ENCODE measurements around the gene IER2. TPM values are rescaled to one million over a fixed set of nuclear protein-coding genes. Genes with fewer than 3 reads are reported as not detected.

IER2 gene
- total and polyA plus RNA-seq, 9 of the 15 experiments (the other 6 are each of a cell fraction or from before 2014, with no cell fraction given): 4.5 to 205 (median 23.7) TPM

DNA sequence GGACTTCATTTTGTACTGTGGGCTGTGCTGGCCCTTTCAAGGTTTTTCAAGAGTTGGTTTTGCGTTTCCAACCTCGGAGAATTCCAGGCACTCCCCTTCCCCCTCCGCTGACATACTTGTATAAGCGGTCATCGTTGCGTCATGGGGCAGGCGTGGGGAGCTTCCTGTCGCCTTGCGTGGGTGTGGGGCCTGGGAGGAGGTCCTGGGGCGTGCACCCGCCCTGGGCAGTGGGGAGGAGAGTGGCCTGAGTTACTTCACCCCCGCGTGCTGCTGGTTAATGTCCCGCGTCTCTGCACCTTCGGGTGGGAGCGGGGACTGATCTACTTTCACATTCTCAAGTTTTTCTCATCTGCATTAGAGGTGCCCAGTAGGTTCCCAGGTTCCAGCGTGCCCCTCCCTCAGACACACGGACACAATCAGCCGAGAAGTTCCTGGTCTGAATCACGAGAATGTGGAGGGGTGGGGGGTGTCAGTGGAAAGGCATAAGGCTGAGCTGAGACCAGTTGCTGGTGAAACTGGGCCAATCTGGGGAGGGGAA lies 4.1 kb downstream of the IER2 start (continued):
- TF ChIP-seq, protein P1, sequence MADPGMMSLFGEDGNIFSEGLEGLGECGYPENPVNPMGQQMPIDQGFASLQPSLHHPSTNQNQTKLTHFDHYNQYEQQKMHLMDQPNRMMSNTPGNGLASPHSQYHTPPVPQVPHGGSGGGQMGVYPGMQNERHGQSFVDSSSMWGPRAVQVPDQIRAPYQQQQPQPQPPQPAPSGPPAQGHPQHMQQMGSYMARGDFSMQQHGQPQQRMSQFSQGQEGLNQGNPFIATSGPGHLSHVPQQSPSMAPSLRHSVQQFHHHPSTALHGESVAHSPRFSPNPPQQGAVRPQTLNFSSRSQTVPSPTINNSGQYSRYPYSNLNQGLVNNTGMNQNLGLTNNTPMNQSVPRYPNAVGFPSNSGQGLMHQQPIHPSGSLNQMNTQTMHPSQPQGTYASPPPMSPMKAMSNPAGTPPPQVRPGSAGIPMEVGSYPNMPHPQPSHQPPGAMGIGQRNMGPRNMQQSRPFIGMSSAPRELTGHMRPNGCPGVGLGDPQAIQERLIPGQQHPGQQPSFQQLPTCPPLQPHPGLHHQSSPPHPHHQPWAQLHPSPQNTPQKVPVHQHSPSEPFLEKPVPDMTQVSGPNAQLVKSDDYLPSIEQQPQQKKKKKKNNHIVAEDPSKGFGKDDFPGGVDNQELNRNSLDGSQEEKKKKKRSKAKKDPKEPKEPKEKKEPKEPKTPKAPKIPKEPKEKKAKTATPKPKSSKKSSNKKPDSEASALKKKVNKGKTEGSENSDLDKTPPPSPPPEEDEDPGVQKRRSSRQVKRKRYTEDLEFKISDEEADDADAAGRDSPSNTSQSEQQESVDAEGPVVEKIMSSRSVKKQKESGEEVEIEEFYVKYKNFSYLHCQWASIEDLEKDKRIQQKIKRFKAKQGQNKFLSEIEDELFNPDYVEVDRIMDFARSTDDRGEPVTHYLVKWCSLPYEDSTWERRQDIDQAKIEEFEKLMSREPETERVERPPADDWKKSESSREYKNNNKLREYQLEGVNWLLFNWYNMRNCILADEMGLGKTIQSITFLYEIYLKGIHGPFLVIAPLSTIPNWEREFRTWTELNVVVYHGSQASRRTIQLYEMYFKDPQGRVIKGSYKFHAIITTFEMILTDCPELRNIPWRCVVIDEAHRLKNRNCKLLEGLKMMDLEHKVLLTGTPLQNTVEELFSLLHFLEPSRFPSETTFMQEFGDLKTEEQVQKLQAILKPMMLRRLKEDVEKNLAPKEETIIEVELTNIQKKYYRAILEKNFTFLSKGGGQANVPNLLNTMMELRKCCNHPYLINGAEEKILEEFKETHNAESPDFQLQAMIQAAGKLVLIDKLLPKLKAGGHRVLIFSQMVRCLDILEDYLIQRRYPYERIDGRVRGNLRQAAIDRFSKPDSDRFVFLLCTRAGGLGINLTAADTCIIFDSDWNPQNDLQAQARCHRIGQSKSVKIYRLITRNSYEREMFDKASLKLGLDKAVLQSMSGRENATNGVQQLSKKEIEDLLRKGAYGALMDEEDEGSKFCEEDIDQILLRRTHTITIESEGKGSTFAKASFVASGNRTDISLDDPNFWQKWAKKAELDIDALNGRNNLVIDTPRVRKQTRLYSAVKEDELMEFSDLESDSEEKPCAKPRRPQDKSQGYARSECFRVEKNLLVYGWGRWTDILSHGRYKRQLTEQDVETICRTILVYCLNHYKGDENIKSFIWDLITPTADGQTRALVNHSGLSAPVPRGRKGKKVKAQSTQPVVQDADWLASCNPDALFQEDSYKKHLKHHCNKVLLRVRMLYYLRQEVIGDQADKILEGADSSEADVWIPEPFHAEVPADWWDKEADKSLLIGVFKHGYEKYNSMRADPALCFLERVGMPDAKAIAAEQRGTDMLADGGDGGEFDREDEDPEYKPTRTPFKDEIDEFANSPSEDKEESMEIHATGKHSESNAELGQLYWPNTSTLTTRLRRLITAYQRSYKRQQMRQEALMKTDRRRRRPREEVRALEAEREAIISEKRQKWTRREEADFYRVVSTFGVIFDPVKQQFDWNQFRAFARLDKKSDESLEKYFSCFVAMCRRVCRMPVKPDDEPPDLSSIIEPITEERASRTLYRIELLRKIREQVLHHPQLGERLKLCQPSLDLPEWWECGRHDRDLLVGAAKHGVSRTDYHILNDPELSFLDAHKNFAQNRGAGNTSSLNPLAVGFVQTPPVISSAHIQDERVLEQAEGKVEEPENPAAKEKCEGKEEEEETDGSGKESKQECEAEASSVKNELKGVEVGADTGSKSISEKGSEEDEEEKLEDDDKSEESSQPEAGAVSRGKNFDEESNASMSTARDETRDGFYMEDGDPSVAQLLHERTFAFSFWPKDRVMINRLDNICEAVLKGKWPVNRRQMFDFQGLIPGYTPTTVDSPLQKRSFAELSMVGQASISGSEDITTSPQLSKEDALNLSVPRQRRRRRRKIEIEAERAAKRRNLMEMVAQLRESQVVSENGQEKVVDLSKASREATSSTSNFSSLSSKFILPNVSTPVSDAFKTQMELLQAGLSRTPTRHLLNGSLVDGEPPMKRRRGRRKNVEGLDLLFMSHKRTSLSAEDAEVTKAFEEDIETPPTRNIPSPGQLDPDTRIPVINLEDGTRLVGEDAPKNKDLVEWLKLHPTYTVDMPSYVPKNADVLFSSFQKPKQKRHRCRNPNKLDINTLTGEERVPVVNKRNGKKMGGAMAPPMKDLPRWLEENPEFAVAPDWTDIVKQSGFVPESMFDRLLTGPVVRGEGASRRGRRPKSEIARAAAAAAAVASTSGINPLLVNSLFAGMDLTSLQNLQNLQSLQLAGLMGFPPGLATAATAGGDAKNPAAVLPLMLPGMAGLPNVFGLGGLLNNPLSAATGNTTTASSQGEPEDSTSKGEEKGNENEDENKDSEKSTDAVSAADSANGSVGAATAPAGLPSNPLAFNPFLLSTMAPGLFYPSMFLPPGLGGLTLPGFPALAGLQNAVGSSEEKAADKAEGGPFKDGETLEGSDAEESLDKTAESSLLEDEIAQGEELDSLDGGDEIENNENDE (IDR thresholded peaks at IDR 0.05; ENCODE audit: low read depth, low read length): peak; percentile 9
- TF ChIP-seq, protein P2, sequence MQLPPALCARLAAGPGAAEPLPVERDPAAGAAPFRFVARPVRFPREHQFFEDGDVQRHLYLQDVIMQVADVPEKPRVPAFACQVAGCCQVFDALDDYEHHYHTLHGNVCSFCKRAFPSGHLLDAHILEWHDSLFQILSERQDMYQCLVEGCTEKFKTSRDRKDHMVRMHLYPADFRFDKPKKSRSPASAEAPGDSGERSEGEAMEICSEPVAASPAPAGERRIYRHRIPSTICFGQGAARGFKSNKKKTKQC (CRISPR knock-in tag; IDR thresholded peaks at IDR 0.05): no peak
- no peak for TF ChIP-seq ZNF778 (CRISPR knock-in tag; IDR thresholded peaks at IDR 0.05)
- TF ChIP-seq ZFP30 (CRISPR knock-in tag; IDR thresholded peaks at IDR 0.05; ENCODE audit: borderline replicate concordance): no peak
- peak; percentile 56; the same call in 1 of the 2 replicates for TF ChIP-seq SAFB (IDR thresholded peaks at IDR 0.05; ENCODE audit: borderline replicate concordance, low read depth, low read length)
- TF ChIP-seq ZNF696 (CRISPR knock-in tag; conservative IDR thresholded peaks at IDR 0.05): no peak
- TF ChIP-seq TAL1 (IDR thresholded peaks at IDR 0.05): no peak
- no peak for TF ChIP-seq HNRNPK (IDR thresholded peaks at IDR 0.05; ENCODE audit: low read depth, low read length, poor library complexity, severe bottlenecking)
- TF ChIP-seq, protein P3, sequence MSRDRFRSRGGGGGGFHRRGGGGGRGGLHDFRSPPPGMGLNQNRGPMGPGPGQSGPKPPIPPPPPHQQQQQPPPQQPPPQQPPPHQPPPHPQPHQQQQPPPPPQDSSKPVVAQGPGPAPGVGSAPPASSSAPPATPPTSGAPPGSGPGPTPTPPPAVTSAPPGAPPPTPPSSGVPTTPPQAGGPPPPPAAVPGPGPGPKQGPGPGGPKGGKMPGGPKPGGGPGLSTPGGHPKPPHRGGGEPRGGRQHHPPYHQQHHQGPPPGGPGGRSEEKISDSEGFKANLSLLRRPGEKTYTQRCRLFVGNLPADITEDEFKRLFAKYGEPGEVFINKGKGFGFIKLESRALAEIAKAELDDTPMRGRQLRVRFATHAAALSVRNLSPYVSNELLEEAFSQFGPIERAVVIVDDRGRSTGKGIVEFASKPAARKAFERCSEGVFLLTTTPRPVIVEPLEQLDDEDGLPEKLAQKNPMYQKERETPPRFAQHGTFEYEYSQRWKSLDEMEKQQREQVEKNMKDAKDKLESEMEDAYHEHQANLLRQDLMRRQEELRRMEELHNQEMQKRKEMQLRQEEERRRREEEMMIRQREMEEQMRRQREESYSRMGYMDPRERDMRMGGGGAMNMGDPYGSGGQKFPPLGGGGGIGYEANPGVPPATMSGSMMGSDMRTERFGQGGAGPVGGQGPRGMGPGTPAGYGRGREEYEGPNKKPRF (IDR thresholded peaks at IDR 0.05; ENCODE audit: low read depth, low read length): no peak
- TF ChIP-seq, protein P4, sequence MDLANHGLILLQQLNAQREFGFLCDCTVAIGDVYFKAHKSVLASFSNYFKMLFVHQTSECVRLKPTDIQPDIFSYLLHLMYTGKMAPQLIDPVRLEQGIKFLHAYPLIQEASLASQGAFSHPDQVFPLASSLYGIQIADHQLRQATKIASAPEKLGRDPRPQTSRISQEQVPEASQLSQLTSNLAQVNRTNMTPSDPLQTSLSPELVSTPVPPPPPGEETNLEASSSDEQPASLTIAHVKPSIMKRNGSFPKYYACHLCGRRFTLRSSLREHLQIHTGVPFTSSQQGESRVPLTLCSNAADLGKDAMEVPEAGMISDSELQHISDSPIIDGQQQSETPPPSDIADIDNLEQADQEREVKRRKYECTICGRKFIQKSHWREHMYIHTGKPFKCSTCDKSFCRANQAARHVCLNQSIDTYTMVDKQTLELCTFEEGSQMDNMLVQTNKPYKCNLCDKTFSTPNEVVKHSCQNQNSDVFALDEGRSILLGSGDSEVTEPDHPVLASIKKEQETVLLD (IDR thresholded peaks at IDR 0.05): 0 out of 2 replicates have a peak, but pooled peaks have one; percentile 41
- TF ChIP-seq GTF2E2 (tag; IDR thresholded peaks at IDR 0.05): no peak
- TF ChIP-seq CHCHD3 (CRISPR knock-in tag; IDR thresholded peaks at IDR 0.05): no peak
- no peak for TF ChIP-seq MCM7 (IDR thresholded peaks at IDR 0.05)
